IMR-90 (cell line): Measurements from ENCODE around the gene CD8B. TPM values are rescaled to one million over a fixed set of nuclear protein-coding genes. Genes with fewer than 3 reads are reported as not detected.

Experiments
- ATAC-seq: fragments of 200-7000 bp; cut with Tn5 transposase; 2 replicates; pipeline ENCODE4 v1.9.1; 2020; ENCODE audit warnings: low read depth, mild to moderate bottlenecking, moderate library complexity
- BruUV-seq: library from RNA; stranded (reverse); fragments of 400-500 nt; replicated peaks from 2 replicates; lab custom pipeline; 2021; lab: Mats Ljungman, UMichigan
- CTCF ChIA-PET: fragments of 300-600 bp; formaldehyde crosslinking; extraction: SDS; loops from one replicate; lab custom pipeline; 2021; ENCODE audit warnings: antibody characterized with exemption; lab: Yijun Ruan, JAX
- POLR2A ChIA-PET: fragments of 300-600 bp; sonication (Branson Sonifier 250); formaldehyde crosslinking; loops from one replicate; lab custom pipeline; 2022; ENCODE audit warnings: antibody characterized with exemption; ENCODE audit not compliant: unreplicated experiment; lab: Charles Lee
- DNase-seq: peaks from one replicate; pipeline ENCODE4 v3.0.0; 2013
- H2AFZ ChIP-seq: replicated peaks from 2 replicates; pipeline ENCODE3; 2013; ENCODE audit warnings: low read length, mild to moderate bottlenecking; ENCODE audit not compliant: poor library complexity
- H2AK5ac ChIP-seq: 2 replicates; pipeline ENCODE4 v1.6.1; 2013; ENCODE audit warnings: low read depth, low read length, inconsistent platforms
- H2AK9ac ChIP-seq: replicated peaks from 2 replicates; pipeline ENCODE3; 2013; ENCODE audit warnings: mild to moderate bottlenecking, low read depth, low read length, moderate library complexity; ENCODE audit not compliant: poor library complexity
- H2BK120ac ChIP-seq: 2 replicates; pipeline ENCODE4 v1.6.1; 2013; ENCODE audit warnings: low read depth, low read length, inconsistent platforms
- H2BK15ac ChIP-seq: 3 replicates; pipeline ENCODE4 v1.6.1; 2013; ENCODE audit warnings: low read depth, low read length, inconsistent platforms
- H2BK20ac ChIP-seq: 2 replicates; pipeline ENCODE4 v1.6.1; 2013; ENCODE audit warnings: low read depth, mild to moderate bottlenecking, inconsistent platforms, low read length, moderate library complexity
- H2BK5ac ChIP-seq: 2 replicates; pipeline ENCODE4 v1.6.1; 2013; ENCODE audit warnings: mild to moderate bottlenecking, low read depth, low read length, inconsistent platforms; ENCODE audit not compliant: poor library complexity, severe bottlenecking
- H3K14ac ChIP-seq: replicated peaks from 2 replicates; pipeline ENCODE4 v1.6.1; 2013; ENCODE audit warnings: low read depth, low read length, inconsistent platforms
- H3K18ac ChIP-seq: 2 replicates; pipeline ENCODE4 v1.6.1; 2013; ENCODE audit warnings: low read depth, low read length, control low read depth
- H3K23ac ChIP-seq: 2 replicates; pipeline ENCODE4 v1.6.1; 2013; ENCODE audit warnings: low read depth, low read length, inconsistent platforms
- H3K27ac ChIP-seq: 2 replicates; pipeline ENCODE4 v1.5.1; 2013; ENCODE audit warnings: mild to moderate bottlenecking, control low read depth, low read length; ENCODE audit not compliant: insufficient read depth
- H3K27me3 ChIP-seq: 2 replicates; pipeline ENCODE4 v1.6.1; 2013; ENCODE audit warnings: low read length; ENCODE audit not compliant: control insufficient read depth, insufficient read depth
- H3K36me3 ChIP-seq: 2 replicates; pipeline ENCODE4 v1.6.1; 2013; ENCODE audit warnings: low read length, mixed read lengths; ENCODE audit not compliant: control insufficient read depth, insufficient read depth
- H3K4ac ChIP-seq: 2 replicates; pipeline ENCODE4 v1.6.1; 2013; ENCODE audit warnings: low read depth, low read length, inconsistent platforms
- H3K4me1 ChIP-seq: 2 replicates; pipeline ENCODE4 v1.6.1; 2013; ENCODE audit warnings: low read length, mixed read lengths; ENCODE audit not compliant: control insufficient read depth, insufficient read depth
- H3K4me2 ChIP-seq: 2 replicates; pipeline ENCODE4 v1.6.1; 2013; ENCODE audit warnings: low read depth, mild to moderate bottlenecking, control low read depth, low read length, moderate library complexity
- H3K4me3 ChIP-seq: 2 replicates; pipeline ENCODE4 v1.5.1; 2013; ENCODE audit warnings: low read depth, mild to moderate bottlenecking, control low read depth, low read length, moderate library complexity; ENCODE audit not compliant: insufficient read depth
- H3K56ac ChIP-seq: 2 replicates; pipeline ENCODE4 v1.6.1; 2013; ENCODE audit warnings: low read length, inconsistent platforms; ENCODE audit not compliant: insufficient read depth; ENCODE audit errors: extremely low read depth
- H3K79me1 ChIP-seq, 2 experiments: 2 replicates each; pipeline ENCODE4 v1.6.1; 2013; ENCODE audit warnings: low read length in 2 of 2, inconsistent platforms in 1 of 2, low read depth in 1 of 2
- H3K9ac ChIP-seq: 2 replicates; pipeline ENCODE4 v1.6.1; 2013; ENCODE audit warnings: low read depth, low read length, control low read depth
- H3K9me1 ChIP-seq: 2 replicates; pipeline ENCODE4 v1.6.1; 2013; ENCODE audit warnings: low read length, inconsistent platforms; ENCODE audit not compliant: insufficient read depth
- H3K9me3 ChIP-seq: 2 replicates; pipeline ENCODE4 v1.6.1; 2013; ENCODE audit warnings: low read length; ENCODE audit not compliant: control insufficient read depth, insufficient read depth
- H4K20me1 ChIP-seq: 2 replicates; pipeline ENCODE4 v1.6.1; 2013; ENCODE audit warnings: low read length, inconsistent platforms; ENCODE audit not compliant: insufficient read depth
- H4K5ac ChIP-seq: 2 replicates; pipeline ENCODE4 v1.6.1; 2013; ENCODE audit warnings: mild to moderate bottlenecking, low read depth, low read length, control low read depth
- H4K8ac ChIP-seq, 2 experiments: 2 replicates each; pipeline ENCODE4 v1.6.1; 2013; ENCODE audit warnings: low read depth in 2 of 2, low read length in 2 of 2, control low read depth in 1 of 2, inconsistent platforms in 1 of 2
- H4K91ac ChIP-seq: 2 replicates; pipeline ENCODE4 v1.6.1; 2013; ENCODE audit warnings: low read depth, low read length, inconsistent platforms; ENCODE audit not compliant: insufficient read depth
- BHLHE40 ChIP-seq: fragments of 150-350 bp; IDR thresholded peaks from 2 replicates; pipeline ENCODE4 v1.6.1; 2016; ENCODE audit warnings: mild to moderate bottlenecking, low read depth, low read length
- CEBPB ChIP-seq: IDR thresholded peaks from 2 replicates; pipeline ENCODE4 v1.6.1; 2012; ENCODE audit warnings: low read depth, low read length, improper control_type of control experiment
- MAZ ChIP-seq: IDR thresholded peaks from 2 replicates; pipeline ENCODE4 v1.6.1; 2012; ENCODE audit warnings: low read depth, mild to moderate bottlenecking, low read length, improper control_type of control experiment, moderate library complexity, borderline replicate concordance
- POLR2A ChIP-seq: IDR thresholded peaks from 2 replicates; pipeline ENCODE4 v1.6.1; 2012; ENCODE audit warnings: mild to moderate bottlenecking, low read depth, low read length
- RAD21 ChIP-seq: IDR thresholded peaks from 2 replicates; pipeline ENCODE4 v1.6.1; 2012; ENCODE audit warnings: low read length, improper control_type of control experiment
- RCOR1 ChIP-seq: IDR thresholded peaks from 2 replicates; pipeline ENCODE4 v1.6.1; 2012; ENCODE audit warnings: mild to moderate bottlenecking, low read length, improper control_type of control experiment; ENCODE audit not compliant: insufficient replicate concordance
- SMC3 ChIP-seq: fragments of 150-350 bp; IDR thresholded peaks from 2 replicates; pipeline ENCODE4 v1.6.1; 2016; ENCODE audit warnings: low read depth, mild to moderate bottlenecking, antibody characterized with exemption, low read length, moderate library complexity
- WGBS, 2 experiments: methylation state at CpG; one replicate each; pipeline versions ENCODE4 v1.1.5 to v1.1.7; 2013; ENCODE audit warnings: missing lambda C conversion rate in 2 of 2; ENCODE audit not compliant: insufficient read length in 1 of 2; ENCODE audit errors: extremely low coverage in 2 of 2; 5-methylcytosine and 5-hydroxymethylcytosine counted together
- dilution Hi-C: fragments of 300-500 bp; cut with HindIII; formaldehyde crosslinking; loops from one replicate; pipeline ENCODE4 v1.14.3; 2018; ENCODE audit warnings: low sequenced_read_pairs; ENCODE audit not compliant: unreplicated experiment
- in situ Hi-C: fragments of 300-500 bp; cut with MboI; formaldehyde crosslinking; loops from 3 replicates; pipeline ENCODE4 v1.14.3; 2019; ENCODE audit warnings: low sequenced_read_pairs, inconsistent platforms, mixed read lengths
- intact Hi-C: fragments of 100-400 bp; cut with micrococcal nuclease; formaldehyde crosslinking; loops from 2 replicates; pipeline ENCODE4 v1.10.0; 2022
- polyA plus RNA-seq, 3 experiments: library from polyadenylated mRNA; depleted of rRNA; stranded (reverse); fragments of >200 nt; gene quantifications; 2 replicates each; pipeline ENCODE4 v1.2.3, GENCODE V29; 2012; ENCODE audit warnings: low replicate concordance in 1 of 3
- total RNA-seq: library from RNA; depleted of rRNA; stranded (reverse); fragments of >200 nt; gene quantifications from 2 replicates; pipeline ENCODE4 v1.2.3, GENCODE V29; 2012
- TF ChIP-seq, protein P1 (sequence below): fragments of 150-350 bp; IDR thresholded peaks from 2 replicates; pipeline ENCODE4 v1.6.1; 2017; ENCODE audit warnings: mild to moderate bottlenecking, antibody characterized with exemption, low read length, low read depth
- TF ChIP-seq, protein P2 (sequence below): conservative IDR thresholded peaks from 2 replicates; pipeline ENCODE4 v1.5.1; 2012; ENCODE audit warnings: mild to moderate bottlenecking, low read depth, low read length, improper control_type of control experiment

Gene CD8B
- total and polyA plus RNA-seq, 2 of the 4 experiments (the other 2 are of a cell fraction), result not detected

- Histone ChIP-seq H3K36me3 (no peaks in the 10 kb centered on the region), H4K91ac (no peak overlapping the region), H4K20me1 (no peaks in the 10 kb centered on the region), H3K4me2 (no peak overlapping the region), H3K4me1 (0 out of 2 replicates have a peak, but pooled peaks cover 2% of the 10 kb centered on the region), H4K5ac (no peak overlapping the region), H2AFZ (no peak overlapping the region), H3K27me3 (peaks cover 70% of the 10 kb centered on the region), H3K23ac (no peak overlapping the region), H3K4ac (no peak overlapping the region), H3K9me3 (peaks cover 9% of the 10 kb centered on the region; the same call in 1 of the 2 replicates), H3K9ac (no peak overlapping the region), H2AK5ac (no peak overlapping the region), H3K18ac (no peak overlapping the region), H2BK15ac (no peak overlapping the region), H3K9me1 (no peaks in the 10 kb centered on the region; the same call in 1 of the 2 replicates), H3K27ac (no peak overlapping the region), H3K56ac (no peak overlapping the region), H2BK5ac (no peak overlapping the region), H2AK9ac (no peak overlapping the region), H3K79me1 (no peaks in the 10 kb centered on the region), H2BK120ac (no peak overlapping the region), H4K8ac (no peak overlapping the region), H3K14ac (no peak overlapping the region), H3K4me3 (no peak overlapping the region), H2BK20ac (no peak overlapping the region)
- WGBS, 2 experiments, result 0% methylated on average over 1 of the region's 7 CpGs; no CpG with 5 or more reads in 1 of the 2 experiments
- in situ Hi-C loops, result no loop called here
- ATAC-seq, result no peak
- CTCF ChIA-PET, result no interaction called here
- no TSS peak for BruUV-seq
- dilution Hi-C loops, result no loop called here
- POLR2A ChIA-PET, result no interaction called here
- no peak for DNase-seq
- intact Hi-C loops, result no loop called here
- no peak for TF ChIP-seq BHLHE40
- TF ChIP-seq RAD21, result no peak
- TF ChIP-seq, protein P1, sequence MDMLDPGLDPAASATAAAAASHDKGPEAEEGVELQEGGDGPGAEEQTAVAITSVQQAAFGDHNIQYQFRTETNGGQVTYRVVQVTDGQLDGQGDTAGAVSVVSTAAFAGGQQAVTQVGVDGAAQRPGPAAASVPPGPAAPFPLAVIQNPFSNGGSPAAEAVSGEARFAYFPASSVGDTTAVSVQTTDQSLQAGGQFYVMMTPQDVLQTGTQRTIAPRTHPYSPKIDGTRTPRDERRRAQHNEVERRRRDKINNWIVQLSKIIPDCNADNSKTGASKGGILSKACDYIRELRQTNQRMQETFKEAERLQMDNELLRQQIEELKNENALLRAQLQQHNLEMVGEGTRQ, result no peak
- no peak for TF ChIP-seq SMC3
- TF ChIP-seq CEBPB, result no peak
- TF ChIP-seq MAZ, result no peak
- TF ChIP-seq POLR2A, result no peak
- no peak for TF ChIP-seq RCOR1
- TF ChIP-seq, protein P2, sequence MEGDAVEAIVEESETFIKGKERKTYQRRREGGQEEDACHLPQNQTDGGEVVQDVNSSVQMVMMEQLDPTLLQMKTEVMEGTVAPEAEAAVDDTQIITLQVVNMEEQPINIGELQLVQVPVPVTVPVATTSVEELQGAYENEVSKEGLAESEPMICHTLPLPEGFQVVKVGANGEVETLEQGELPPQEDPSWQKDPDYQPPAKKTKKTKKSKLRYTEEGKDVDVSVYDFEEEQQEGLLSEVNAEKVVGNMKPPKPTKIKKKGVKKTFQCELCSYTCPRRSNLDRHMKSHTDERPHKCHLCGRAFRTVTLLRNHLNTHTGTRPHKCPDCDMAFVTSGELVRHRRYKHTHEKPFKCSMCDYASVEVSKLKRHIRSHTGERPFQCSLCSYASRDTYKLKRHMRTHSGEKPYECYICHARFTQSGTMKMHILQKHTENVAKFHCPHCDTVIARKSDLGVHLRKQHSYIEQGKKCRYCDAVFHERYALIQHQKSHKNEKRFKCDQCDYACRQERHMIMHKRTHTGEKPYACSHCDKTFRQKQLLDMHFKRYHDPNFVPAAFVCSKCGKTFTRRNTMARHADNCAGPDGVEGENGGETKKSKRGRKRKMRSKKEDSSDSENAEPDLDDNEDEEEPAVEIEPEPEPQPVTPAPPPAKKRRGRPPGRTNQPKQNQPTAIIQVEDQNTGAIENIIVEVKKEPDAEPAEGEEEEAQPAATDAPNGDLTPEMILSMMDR, result no peak
Observed at GRCh38 chr2:86788165-86788564, 73.5 kb downstream of the CD8B start.
